Thymus (tissue), 11 donors: ENCODE measurements around the gene OPN5. TPM values are rescaled to one million over a fixed set of nuclear protein-coding genes. Genes with fewer than 3 reads are reported as not detected.

Experiments
- DNase-seq, 9 donors: peaks; one replicate each; pipeline ENCODE4 v3.0.0-alpha.2; 2013; ENCODE audit warnings: low spot score in 9 of 9, low read depth in 6 of 9, missing footprints in 1 of 9
- H3K27ac ChIP-seq, 2 donors: one replicate each; pipeline ENCODE4 v1.5.1; 2013; ENCODE audit warnings: control low read depth in 1 of 2, low read depth in 1 of 2, low read length in 1 of 2, mild to moderate bottlenecking in 1 of 2, moderate library complexity in 1 of 2
- H3K27me3 ChIP-seq, 2 donors: one replicate each; pipeline ENCODE4 v1.5.1; 2013; ENCODE audit warnings: low read length in 1 of 2; ENCODE audit not compliant: control insufficient read depth in 2 of 2, insufficient read depth in 1 of 2
- H3K36me3 ChIP-seq, 2 donors: one replicate each; pipeline ENCODE4 v1.5.1; 2013; ENCODE audit warnings: low read length in 1 of 2, mild to moderate bottlenecking in 1 of 2, moderate library complexity in 1 of 2; ENCODE audit not compliant: control insufficient read depth in 2 of 2, insufficient read depth in 2 of 2
- H3K4me1 ChIP-seq, 2 donors: one replicate each; pipeline ENCODE4 v1.5.1; 2013; ENCODE audit warnings: low read length in 2 of 2; ENCODE audit not compliant: control insufficient read depth in 2 of 2, insufficient read depth in 2 of 2
- H3K4me3 ChIP-seq, 2 donors: one replicate each; pipeline ENCODE4 v1.5.1; 2013; ENCODE audit warnings: low read length in 2 of 2, control low read depth in 1 of 2, mild to moderate bottlenecking in 1 of 2
- H3K9me3 ChIP-seq, 2 donors: one replicate each; pipeline ENCODE4 v1.5.1; 2013; ENCODE audit warnings: low read length in 1 of 2, mild to moderate bottlenecking in 1 of 2; ENCODE audit not compliant: control insufficient read depth in 2 of 2, insufficient read depth in 1 of 2
- WGBS: extraction: QIAGEN DNeasy Blood & Tissue Kit; methylation state at CpG from one replicate; pipeline ENCODE4 v1.1.7; 2013; 5-methylcytosine and 5-hydroxymethylcytosine counted together
- polyA plus RNA-seq: library from polyadenylated mRNA; stranded (reverse); fragments of 200-250 nt; gene quantifications from one replicate; pipeline ENCODE4 v1.2.3, GENCODE V29; 2013
- total RNA-seq: library from RNA; stranded (reverse); fragments of 120-200 nt; gene quantifications from one replicate; pipeline ENCODE4 v1.2.4, GENCODE V29; 2013
- donor health status: healthy.

The OPN5 gene
- total and polyA plus RNA-seq, 2 donors, result not detected

GRCh38 chr6:47749757-47750156 lies 32.1 kb upstream of the OPN5 start:
- Histone ChIP-seq H3K4me1 (no peaks in the 10 kb centered on the region), H3K36me3 (no peaks in the 10 kb centered on the region), H3K27ac (no peak overlapping the region), H3K27me3 (no peaks in the 10 kb centered on the region), H3K4me3 (no peak overlapping the region), H3K9me3 (no peaks in the 10 kb centered on the region)
- WGBS, result 81% methylated on average over 1 of the region's 1 CpG
- DNase-seq, result no peak

DNA sequence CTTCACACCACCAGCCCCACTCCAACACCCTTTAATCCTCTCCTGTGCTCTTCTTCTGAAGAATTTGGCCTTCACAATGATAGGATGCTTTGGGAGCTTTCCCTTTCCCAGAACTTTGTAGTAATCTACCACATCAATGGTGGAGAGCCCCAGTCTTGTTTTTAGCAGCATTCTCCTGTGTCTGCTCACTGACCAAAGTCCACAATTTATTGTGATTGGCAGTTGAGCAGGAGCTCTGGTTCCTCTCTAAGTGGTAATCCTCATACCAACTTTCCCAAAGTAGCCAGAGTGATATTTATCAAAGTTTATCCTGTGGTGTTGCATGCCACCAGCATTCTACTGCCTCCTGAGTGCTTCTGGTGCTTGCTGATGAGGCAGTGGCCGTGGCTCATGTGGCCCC lies 29.0 kb upstream of the OPN5 start:
- no peaks in the 10 kb centered on the region for H3K4me1 ChIP-seq
- H3K36me3 ChIP-seq, result no peaks in the 10 kb centered on the region
- H3K27ac ChIP-seq, result no peak overlapping the region
- no peak overlapping the region for H3K4me3 ChIP-seq
- 96% methylated on average over 1 of the region's 1 CpG for WGBS
- no peaks in the 10 kb centered on the region for H3K27me3 ChIP-seq
- DNase-seq, result no peak
- H3K9me3 ChIP-seq, result no peaks in the 10 kb centered on the region

DNA sequence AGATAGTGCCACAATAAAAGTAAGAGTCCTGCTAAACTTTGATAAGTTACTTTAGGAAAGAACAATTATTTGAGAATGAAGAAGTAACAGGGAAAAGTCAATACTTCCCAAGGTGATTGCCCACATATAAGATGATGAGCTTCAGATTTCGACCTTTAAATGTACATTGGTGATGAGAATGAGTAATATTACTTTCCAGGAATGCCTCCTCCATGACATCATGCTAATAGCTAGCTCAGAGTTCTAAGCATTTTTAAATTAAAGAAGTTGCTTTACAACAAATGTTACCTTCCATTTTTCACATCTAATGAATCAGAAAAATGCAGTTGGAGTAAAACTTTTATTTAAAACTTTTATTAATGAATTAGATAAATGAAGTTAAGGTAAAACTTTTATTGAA lies 22.5 kb upstream of the OPN5 start:
- H3K27ac ChIP-seq, result no peak overlapping the region
- H3K4me1 ChIP-seq, result no peaks in the 10 kb centered on the region
- H3K36me3 ChIP-seq, result no peaks in the 10 kb centered on the region
- no peak for DNase-seq
- H3K27me3 ChIP-seq, result no peaks in the 10 kb centered on the region
- 84% methylated on average over 1 of the region's 1 CpG for WGBS
- H3K9me3 ChIP-seq, result no peaks in the 10 kb centered on the region
- no peak overlapping the region for H3K4me3 ChIP-seq

- Histone ChIP-seq H3K4me1 (no peaks in the 10 kb centered on the region), H3K27ac (no peak overlapping the region), H3K9me3 (no peaks in the 10 kb centered on the region), H3K4me3 (no peak overlapping the region), H3K36me3 (no peaks in the 10 kb centered on the region), H3K27me3 (no peaks in the 10 kb centered on the region)
- no peak for DNase-seq
- 99% methylated on average over 3 of the region's 3 CpGs for WGBS
Observed at GRCh38 chr6:47762502-47762901, 19.3 kb upstream of the OPN5 start.

DNA sequence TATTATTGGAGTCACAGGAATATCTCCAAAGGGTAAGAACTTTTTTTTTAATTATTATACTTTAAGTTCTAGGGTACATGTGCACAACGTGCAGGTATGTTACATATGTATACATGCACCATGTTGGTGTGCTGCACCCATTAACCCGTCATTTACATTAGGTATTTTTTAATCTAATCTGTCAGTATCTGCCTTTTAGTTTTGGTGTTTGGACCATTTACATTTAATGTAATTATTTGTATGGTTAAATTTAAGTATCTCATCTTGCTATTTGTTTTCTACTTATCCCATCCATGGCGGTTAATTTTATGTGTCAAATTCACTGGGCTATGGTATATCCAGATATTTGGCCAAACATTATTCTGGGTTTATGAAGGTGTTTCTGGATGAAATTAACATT lies 15.4 kb upstream of the OPN5 start:
- H3K9me3 ChIP-seq, result no peaks in the 10 kb centered on the region
- no peak overlapping the region for H3K27ac ChIP-seq
- no peaks in the 10 kb centered on the region for H3K4me1 ChIP-seq
- H3K4me3 ChIP-seq, result no peak overlapping the region
- no peak for DNase-seq
- H3K27me3 ChIP-seq, result no peaks in the 10 kb centered on the region
- no peaks in the 10 kb centered on the region for H3K36me3 ChIP-seq
- WGBS, result 98% methylated on average over 3 of the region's 3 CpGs

DNA sequence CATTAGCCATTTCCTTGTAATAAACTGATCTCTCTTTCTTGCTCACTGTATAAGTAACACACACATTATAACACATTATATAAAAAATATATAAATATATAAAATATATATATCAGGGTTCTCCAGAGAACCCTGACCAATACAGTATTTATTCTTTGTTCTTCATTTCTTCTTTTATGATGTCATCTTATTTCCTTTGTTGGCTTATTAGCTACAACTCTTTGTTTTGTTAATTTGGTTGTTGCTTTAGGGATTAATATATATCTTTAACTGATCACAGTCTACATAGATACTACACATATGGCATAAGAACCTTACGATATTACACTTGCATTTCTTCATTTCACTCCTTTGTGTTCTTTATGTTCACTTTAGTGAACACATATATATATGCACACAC lies 14.7 kb upstream of the OPN5 start:
- no peak overlapping the region for H3K4me3 ChIP-seq
- H3K27ac ChIP-seq, result no peak overlapping the region
- no peak for DNase-seq
- no peaks in the 10 kb centered on the region for H3K36me3 ChIP-seq
- H3K9me3 ChIP-seq, result no peaks in the 10 kb centered on the region
- no peaks in the 10 kb centered on the region for H3K4me1 ChIP-seq
- no peaks in the 10 kb centered on the region for H3K27me3 ChIP-seq
- WGBS, result 45% methylated on average over 1 of the region's 1 CpG

- no peaks in the 10 kb centered on the region for H3K27me3 ChIP-seq
- no peaks in the 10 kb centered on the region for H3K36me3 ChIP-seq
- H3K4me3 ChIP-seq, result no peak overlapping the region
- H3K4me1 ChIP-seq, result no peaks in the 10 kb centered on the region
- no peaks in the 10 kb centered on the region for H3K9me3 ChIP-seq
- no peak for DNase-seq
- no peak overlapping the region for H3K27ac ChIP-seq
Observed at GRCh38 chr6:47769982-47770381, 11.8 kb upstream of the OPN5 start.

DNA sequence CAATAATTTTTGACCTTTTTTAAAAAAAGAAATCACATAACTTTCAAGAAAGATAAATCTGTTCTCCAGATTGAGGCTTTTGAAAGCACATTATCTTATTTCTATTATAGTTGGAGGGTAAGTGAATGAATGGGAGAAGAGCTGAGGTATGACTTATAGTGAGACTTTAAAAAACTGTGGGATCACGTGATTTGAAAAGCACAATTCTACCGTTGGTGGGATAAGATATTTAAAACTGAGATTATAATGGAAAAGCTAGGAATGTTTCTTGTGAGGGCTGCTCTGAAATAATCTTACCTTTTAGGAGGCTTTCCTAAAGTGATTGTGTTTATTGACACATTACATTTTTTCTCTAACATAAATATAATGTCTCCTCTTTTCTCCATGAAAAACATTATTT lies 9.5 kb upstream of the OPN5 start:
- no peaks in the 10 kb centered on the region for H3K4me1 ChIP-seq
- no peak for DNase-seq
- no peaks in the 10 kb centered on the region for H3K27me3 ChIP-seq
- no peaks in the 10 kb centered on the region for H3K36me3 ChIP-seq
- no peaks in the 10 kb centered on the region for H3K9me3 ChIP-seq
- H3K4me3 ChIP-seq, result no peak overlapping the region
- no peak overlapping the region for H3K27ac ChIP-seq
- WGBS, result 96% methylated on average over 2 of the region's 2 CpGs

- H3K27me3 ChIP-seq, result no peaks in the 10 kb centered on the region
- H3K36me3 ChIP-seq, result no peaks in the 10 kb centered on the region
- DNase-seq, result no peak
- WGBS, result 95% methylated on average over 5 of the region's 5 CpGs
- H3K9me3 ChIP-seq, result no peaks in the 10 kb centered on the region
- no peaks in the 10 kb centered on the region for H3K4me1 ChIP-seq
- no peak overlapping the region for H3K27ac ChIP-seq
- H3K4me3 ChIP-seq, result no peak overlapping the region
Observed at GRCh38 chr6:47773005-47773404, 8.8 kb upstream of the OPN5 start.
